SK-N-SH (cell line): ENCODE data around the gene RAB5IF. TPM values are rescaled to one million over a fixed set of nuclear protein-coding genes. Genes with fewer than 3 reads are reported as not detected.

ENCODE experiments used
- CTCF ChIA-PET: fragments of 300-600, 350-600 bp; formaldehyde crosslinking; extraction: SDS; loops from one replicate; lab custom pipeline; 2021; lab: Yijun Ruan, JAX
- POLR2A ChIA-PET: fragments of 350-600 bp; sonication (Branson Sonifier 250); formaldehyde crosslinking; extraction: SDS; loops from one replicate; lab custom pipeline; 2020; ENCODE audit warnings: antibody characterized with exemption, inconsistent platforms; lab: Yijun Ruan, JAX
- DNase-seq: peaks from one replicate; pipeline ENCODE4 v3.0.0; 2012
- H2AFZ ChIP-seq: fragments of 200-600 bp; sonication (generic); 2 replicates; pipeline ENCODE4 v1.8.1; 2016; ENCODE audit warnings: antibody characterized with exemption, mild to moderate bottlenecking, low read depth
- H3F3A ChIP-seq: fragments of 200-600 bp; sonication (generic); replicated peaks from 2 replicates; pipeline ENCODE3; 2016; ENCODE audit warnings: antibody characterized with exemption, mild to moderate bottlenecking; ENCODE audit not compliant: insufficient read depth
- H3K27ac ChIP-seq, 2 experiments: fragments of 200-500 bp in 1 of 2; fragments of 200-600 bp in 1 of 2; sonication (Bioruptor generic) in 1 of 2; sonication (generic), shearing (Covaris generic) in 1 of 2; 2 replicates each; pipeline versions ENCODE4 v1.5.1 to v1.6.1; 2014 to 2016; ENCODE audit warnings: low read depth in 2 of 2, inconsistent platforms in 1 of 2, low read length in 1 of 2, mild to moderate bottlenecking in 1 of 2, mixed read lengths in 1 of 2
- H3K27me3 ChIP-seq: fragments of 200-600 bp; sonication (generic), shearing (Covaris generic); 2 replicates; pipeline ENCODE4 v1.6.1; 2016; ENCODE audit warnings: mixed run types; ENCODE audit not compliant: insufficient read depth
- H3K36me3 ChIP-seq, 2 experiments: fragments of 200-500 bp in 1 of 2; fragments of 200-600 bp in 1 of 2; sonication (Bioruptor generic) in 1 of 2; sonication (generic) in 1 of 2; replicated peaks in 1 of 2; 2 replicates each; pipeline versions ENCODE3 to v1.5.1; 2014 to 2016; ENCODE audit warnings: low read length in 1 of 2, mild to moderate bottlenecking in 1 of 2; ENCODE audit not compliant: insufficient read depth in 2 of 2, control insufficient read depth in 1 of 2
- H3K4me1 ChIP-seq, 2 experiments: fragments of 200-500 bp in 1 of 2; fragments of 200-600 bp in 1 of 2; sonication (Bioruptor generic) in 1 of 2; sonication (generic), shearing (Covaris generic) in 1 of 2; 2 replicates each; pipeline versions ENCODE4 v1.5.1 to v1.6.1; 2014 to 2016; ENCODE audit warnings: low read depth in 1 of 2, low read length in 1 of 2, mixed run types in 1 of 2; ENCODE audit not compliant: insufficient read depth in 2 of 2, control insufficient read depth in 1 of 2
- H3K4me2 ChIP-seq: fragments of 200-600 bp; sonication (generic), shearing (Covaris generic); 2 replicates; pipeline ENCODE4 v1.6.1; 2017; ENCODE audit warnings: mixed run types
- H3K4me3 ChIP-seq, 2 experiments: fragments of 200-500 bp in 1 of 2; fragments of 200-600 bp in 1 of 2; sonication (Bioruptor generic) in 1 of 2; sonication (generic), shearing (Covaris generic) in 1 of 2; 2 replicates each; pipeline versions ENCODE4 v1.5.1 to v1.8.1; 2014 to 2016; ENCODE audit warnings: low read depth in 2 of 2, inconsistent platforms in 1 of 2, low read length in 1 of 2, mild to moderate bottlenecking in 1 of 2, mixed read lengths in 1 of 2, moderate library complexity in 1 of 2
- H3K79me2 ChIP-seq: fragments of 200-600 bp; sonication (generic); 2 replicates; pipeline ENCODE4 v1.8.1; 2017; ENCODE audit warnings: mild to moderate bottlenecking; ENCODE audit not compliant: insufficient read depth
- H3K9ac ChIP-seq: fragments of 200-600 bp; sonication (generic); 2 replicates; pipeline ENCODE4 v1.6.1; 2017; ENCODE audit warnings: mixed run types
- H3K9me2 ChIP-seq: fragments of 200-600 bp; sonication (generic); 2 replicates; pipeline ENCODE4 v1.6.1; 2017; ENCODE audit warnings: mixed run types
- H3K9me3 ChIP-seq: fragments of 200-600 bp; sonication (generic); 2 replicates; pipeline ENCODE4 v1.6.1; 2017; ENCODE audit warnings: mixed run types, mild to moderate bottlenecking, moderate library complexity
- H4K20me1 ChIP-seq: fragments of 200-600 bp; sonication (generic); 2 replicates; pipeline ENCODE4 v1.6.1; 2017; ENCODE audit warnings: mild to moderate bottlenecking, mixed run types; ENCODE audit not compliant: insufficient read depth
- CHD2 ChIP-seq: fragments of 150-350 bp; IDR thresholded peaks from 2 replicates; pipeline ENCODE4 v1.6.1; 2018; ENCODE audit warnings: low read length; ENCODE audit not compliant: partially characterized antibody
- CTCF ChIP-seq: fragments of 200-600 bp; sonication (generic); IDR thresholded peaks from 2 replicates; pipeline ENCODE4 v1.6.1; 2017; ENCODE audit warnings: antibody characterized with exemption, mild to moderate bottlenecking, moderate library complexity
- ELF1 ChIP-seq: IDR thresholded peaks from 2 replicates; pipeline ENCODE4 v1.4.0; 2012
- EZH2phosphoT487 ChIP-seq: fragments of 200-600 bp; sonication (generic); IDR thresholded peaks from 2 replicates; pipeline ENCODE4 v1.6.1; 2017; ENCODE audit warnings: low read depth, mixed run types, mild to moderate bottlenecking, antibody characterized with exemption, moderate library complexity, borderline replicate concordance
- FOXJ3 ChIP-seq: sonication (generic); formaldehyde crosslinking; IDR thresholded peaks from 2 replicates; pipeline ENCODE4 v1.5.1; 2020; ENCODE audit warnings: mild to moderate bottlenecking, missing genetic modification reagents
- GABPA ChIP-seq: IDR thresholded peaks from 2 replicates; pipeline ENCODE4 v1.4.0; 2012; ENCODE audit warnings: low read depth, mild to moderate bottlenecking
- IRF3 ChIP-seq: fragments of 150-350 bp; IDR thresholded peaks from 2 replicates; pipeline ENCODE4 v1.6.1; 2016; ENCODE audit warnings: mild to moderate bottlenecking, low read depth, low read length
- JUND ChIP-seq: IDR thresholded peaks from 2 replicates; pipeline ENCODE4 v1.4.0; 2012
- MEF2A ChIP-seq: IDR thresholded peaks from 2 replicates; pipeline ENCODE4 v1.4.0; 2012; ENCODE audit warnings: low read depth, borderline replicate concordance
- MXI1 ChIP-seq: IDR thresholded peaks from 2 replicates; pipeline ENCODE4 v1.6.1; 2012; ENCODE audit warnings: mild to moderate bottlenecking, low read depth, low read length, improper control_type of control experiment
- NFIC ChIP-seq: IDR thresholded peaks from 2 replicates; pipeline ENCODE4 v1.4.0; 2012; ENCODE audit warnings: borderline replicate concordance
- NRF1 ChIP-seq: IDR thresholded peaks from 2 replicates; pipeline ENCODE4 v1.6.1; 2012; ENCODE audit warnings: low read depth, mild to moderate bottlenecking, low read length
- RAD21 ChIP-seq: IDR thresholded peaks from 2 replicates; pipeline ENCODE4 v1.6.1; 2012; ENCODE audit warnings: mild to moderate bottlenecking, low read length
- RCOR1 ChIP-seq: fragments of 150-350 bp; IDR thresholded peaks from 2 replicates; pipeline ENCODE4 v1.6.1; 2017; ENCODE audit warnings: antibody characterized with exemption, low read length
- REST ChIP-seq: IDR thresholded peaks from 2 replicates; pipeline ENCODE4 v1.6.1; 2012; ENCODE audit warnings: mild to moderate bottlenecking, low read depth, low read length, moderate library complexity
- RFX5 ChIP-seq: IDR thresholded peaks from 2 replicates; pipeline ENCODE4 v1.6.1; 2012; ENCODE audit warnings: mild to moderate bottlenecking, improper control_type of control experiment, low read length
- SMC3 ChIP-seq: IDR thresholded peaks from 2 replicates; pipeline ENCODE4 v1.6.1; 2012; ENCODE audit warnings: low read depth, low read length, improper control_type of control experiment
- USF1 ChIP-seq: IDR thresholded peaks from 2 replicates; pipeline ENCODE4 v1.4.0; 2012; ENCODE audit warnings: low read depth, borderline replicate concordance
- YY1 ChIP-seq: IDR thresholded peaks from 2 replicates; pipeline ENCODE4 v1.4.0; 2012; ENCODE audit warnings: low read depth, mild to moderate bottlenecking
- WGBS: methylation state at CpG from one replicate; pipeline ENCODE4 v1.1.6; 2017; ENCODE audit warnings: low lambda C conversion rate; 5-methylcytosine and 5-hydroxymethylcytosine counted together
- polyA plus RNA-seq, 3 experiments: library from polyadenylated mRNA; depleted of rRNA; stranded (reverse); fragments of >200 nt; gene quantifications; 2 replicates each; pipeline ENCODE4 v1.2.3, GENCODE V29; 2012
- TF ChIP-seq, protein P1 (sequence below): IDR thresholded peaks from 2 replicates; pipeline ENCODE4 v1.4.0; 2012; ENCODE audit warnings: low read depth

The RAB5IF gene
- polyA plus RNA-seq, 1 of the 3 experiments (the other 2 are of a cell fraction): 91.1 TPM

DNA sequence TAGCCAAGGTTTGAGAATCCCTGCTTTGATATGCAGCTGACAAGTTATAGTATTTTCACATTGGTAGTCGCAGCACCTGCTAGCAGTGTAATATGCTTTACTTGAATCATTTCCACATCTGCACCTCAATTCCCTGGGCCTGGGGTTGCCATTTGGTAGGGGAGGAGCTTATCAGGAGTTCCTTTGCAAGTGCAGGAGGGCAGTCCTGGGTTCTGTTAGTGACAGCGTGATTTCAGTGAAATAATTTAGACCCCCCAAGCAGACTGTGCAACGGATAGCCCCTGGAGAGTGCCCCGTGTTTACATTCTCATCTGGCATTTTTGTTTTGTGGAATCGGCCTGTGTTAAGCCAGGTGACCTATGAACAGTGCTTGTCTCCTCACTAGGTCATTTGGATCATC is 6.0 kb downstream of the RAB5IF start:
- H2AFZ ChIP-seq: no peak overlapping the region
- no peaks in the 10 kb centered on the region for H3K9me2 ChIP-seq
- 84% methylated on average over 5 of the region's 5 CpGs for WGBS
- TF ChIP-seq NFIC (no peak), MEF2A (no peak), GABPA (no peak), RFX5 (no peak), MXI1 (no peak), CTCF (no peak), ELF1 (no peak), RCOR1 (no peak), FOXJ3 (no peak), YY1 (no peak), SMC3 (no peak), RAD21 (no peak), EZH2phosphoT487 (no peak), JUND (no peak), IRF3 (no peak), USF1 (no peak), NRF1 (no peak), CHD2 (no peak), REST (no peak)
- TF ChIP-seq, protein P1, sequence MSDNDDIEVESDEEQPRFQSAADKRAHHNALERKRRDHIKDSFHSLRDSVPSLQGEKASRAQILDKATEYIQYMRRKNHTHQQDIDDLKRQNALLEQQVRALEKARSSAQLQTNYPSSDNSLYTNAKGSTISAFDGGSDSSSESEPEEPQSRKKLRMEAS: no peak
- no peak overlapping the region for H3K4me2 ChIP-seq
- peaks cover 3% of the 10 kb centered on the region for H3F3A ChIP-seq
- H3K27me3 ChIP-seq: no peaks in the 10 kb centered on the region
- no peak overlapping the region for H3K27ac ChIP-seq
- DNase-seq: no peak
- H4K20me1 ChIP-seq: peaks cover 21% of the 10 kb centered on the region
- H3K4me1 ChIP-seq: peaks cover 0 to 3% of the 10 kb centered on the region in 2 experiments; a peak in 1 of 4 replicates
- no peak overlapping the region for H3K4me3 ChIP-seq
- peaks cover 27% of the 10 kb centered on the region for H3K79me2 ChIP-seq
- ChIA-PET CTCF (interaction anchor here (0.6 to 3.9 kb wide), 8 partner anchors 13 to 308 kb away, joined by 3 to 40 read pairs (median 4); no protein-coding TSS in a partner anchor), POLR2A (no interaction called here)
- no peak overlapping the region for H3K9ac ChIP-seq
- peaks cover 40% of the 10 kb centered on the region in 2 experiments for H3K36me3 ChIP-seq
- H3K9me3 ChIP-seq: no peaks in the 10 kb centered on the region
